NCI-H1105 treated with DMSO at 0.1 percent for 48 hours (cell line): ENCODE measurements around the gene ZBTB5.

ENCODE experiments used
- DNase-seq: peaks from one replicate; lab custom pipeline; 2025; lab: John Stamatoyannopoulos, UW

ZBTB5 gene

GRCh38 chr9:37424204-37424685 lies 41.0 kb downstream of the ZBTB5 start:
- no peak for DNase-seq

GRCh38 chr9:37423508-37423907 lies 41.7 kb downstream of the ZBTB5 start:
- DNase-seq, result no peak

GRCh38 chr9:37422289-37423104 lies 42.8 kb downstream of the ZBTB5 start, which contains the start of gene GRHPR:
TSS of gene GRHPR (plus strand) at chr9:37422696. CDS start at chr9:37422751, 55 bp downstream.
- DNase-seq, result peak; percentile 57

DNA sequence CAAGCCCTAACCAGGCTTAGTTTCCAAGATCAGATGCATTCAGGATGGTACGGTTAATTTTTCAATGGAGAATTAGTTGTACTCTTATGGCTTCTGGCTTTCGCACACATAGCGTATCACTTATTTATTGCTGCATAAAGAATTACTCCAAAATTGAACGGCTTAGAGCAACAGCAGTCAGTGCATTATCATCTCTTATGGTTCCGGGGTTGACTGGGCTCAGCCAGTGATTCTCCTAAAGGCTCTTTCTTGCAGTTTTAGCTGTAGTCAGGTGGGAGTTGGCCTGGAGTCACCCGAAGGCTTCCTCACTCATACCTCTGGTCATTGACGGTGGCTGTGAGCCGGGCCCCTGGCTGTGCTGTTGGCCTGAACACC lies 43.3 kb downstream of the ZBTB5 start:
- no peak for DNase-seq

- DNase-seq, result no peak
Measured at GRCh38 chr9:37420271-37421215, 44.7 kb downstream of the ZBTB5 start.

DNA sequence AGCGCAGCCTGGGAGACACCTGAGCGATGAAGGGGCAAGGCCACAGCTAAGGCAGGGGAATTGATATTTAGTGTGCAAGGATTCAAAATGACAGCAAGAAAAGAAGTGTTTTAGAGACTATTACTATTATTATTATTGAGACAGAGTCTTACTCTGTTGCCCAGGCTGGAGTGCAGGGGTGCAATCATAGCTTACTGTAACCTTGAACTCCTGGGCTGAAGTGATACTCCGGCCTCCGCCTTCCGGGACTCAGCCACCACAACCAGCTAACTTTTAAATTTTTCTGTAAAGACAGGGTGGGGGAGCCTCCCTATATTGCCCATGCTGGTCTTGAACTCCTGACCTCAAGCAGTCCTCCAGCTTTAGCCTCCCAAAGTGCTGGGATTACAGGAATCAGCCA lies 46.0 kb downstream of the ZBTB5 start:
- DNase-seq, result no peak

- DNase-seq, result no peak
Measured at GRCh38 chr9:37417857-37418618, 47.2 kb downstream of the ZBTB5 start.

- DNase-seq, result no peak
Measured at GRCh38 chr9:37417252-37417803, 47.9 kb downstream of the ZBTB5 start.

GRCh38 chr9:37415011-37415719 lies 50.1 kb downstream of the ZBTB5 start:
- peak; percentile 54 for DNase-seq

DNA sequence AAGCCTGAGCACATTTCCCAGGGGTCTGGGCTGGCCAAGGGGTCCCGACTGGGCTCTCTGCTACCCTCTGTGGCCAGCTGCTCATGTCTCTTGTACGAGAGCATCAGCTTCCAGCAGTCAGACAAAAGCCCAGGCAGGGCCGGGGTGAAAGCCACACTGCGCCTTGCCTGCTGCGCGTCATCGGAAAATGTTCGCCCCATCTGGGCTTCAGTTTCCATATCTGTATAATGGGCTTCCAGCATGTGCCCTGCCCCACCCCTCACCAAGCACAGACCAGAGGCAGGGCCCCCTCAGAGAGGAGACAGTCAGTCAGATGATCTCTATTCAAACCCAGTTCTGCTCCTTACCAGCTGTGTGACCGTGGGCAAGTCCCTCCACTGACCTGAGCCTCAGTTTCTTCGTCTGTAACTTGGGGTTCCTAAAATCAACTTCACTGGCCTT lies 50.7 kb downstream of the ZBTB5 start:
- DNase-seq, result no peak

DNA sequence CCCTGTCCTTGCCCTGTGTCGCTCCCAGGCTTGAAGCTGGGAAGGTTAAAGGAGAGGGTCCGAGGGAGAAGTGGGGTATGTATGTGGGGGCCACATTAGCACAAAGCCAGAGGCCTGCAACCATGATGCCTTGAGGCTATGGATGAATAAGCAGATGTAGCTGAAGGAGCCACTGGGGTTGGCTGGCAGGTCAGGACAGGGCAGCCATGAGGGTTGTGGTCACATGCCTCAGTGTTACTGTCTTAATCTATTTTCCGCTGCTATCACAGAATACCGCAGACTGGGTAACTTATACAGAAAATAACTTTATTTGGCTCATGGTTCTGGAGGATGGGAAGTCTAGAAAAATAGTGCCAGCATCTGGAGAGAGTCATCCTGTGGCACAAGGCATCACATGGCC lies 51.9 kb downstream of the ZBTB5 start:
- no peak for DNase-seq

DNA sequence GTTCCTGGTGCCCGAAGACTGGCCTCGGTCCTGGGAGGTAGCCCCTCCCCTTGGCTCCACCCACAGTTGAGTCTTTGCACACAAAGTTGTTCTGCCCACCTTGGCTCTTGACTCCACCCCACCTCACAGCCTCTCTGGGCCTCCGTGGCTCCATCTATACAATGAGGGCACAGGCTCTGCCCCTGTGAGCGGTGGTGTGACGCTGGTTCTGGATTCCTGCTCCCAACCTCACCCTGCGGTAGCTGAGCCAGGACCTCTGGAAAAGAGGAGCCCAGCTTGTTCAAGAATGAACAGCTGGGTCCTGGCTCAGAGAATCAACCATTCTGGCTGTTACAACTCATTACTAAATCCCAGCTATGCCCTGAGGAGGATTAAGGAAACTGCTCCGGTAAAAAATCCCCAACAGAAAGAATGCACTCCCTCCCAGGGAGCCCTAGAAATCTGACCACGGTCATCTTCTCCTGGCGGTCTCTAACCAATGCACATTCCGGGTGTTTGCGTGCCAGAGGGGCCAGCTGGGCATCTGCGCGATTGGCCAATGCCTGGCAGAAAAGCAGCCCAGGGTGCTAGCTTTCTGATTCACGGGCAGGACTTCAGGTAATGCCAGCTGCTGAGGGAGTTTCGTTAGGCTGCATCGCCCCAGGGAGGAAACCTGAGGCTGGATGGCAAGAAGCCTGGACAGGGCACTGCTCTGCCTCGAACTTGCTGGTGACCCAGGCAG lies 52.7 kb downstream of the ZBTB5 start:
- no peak for DNase-seq

DNA sequence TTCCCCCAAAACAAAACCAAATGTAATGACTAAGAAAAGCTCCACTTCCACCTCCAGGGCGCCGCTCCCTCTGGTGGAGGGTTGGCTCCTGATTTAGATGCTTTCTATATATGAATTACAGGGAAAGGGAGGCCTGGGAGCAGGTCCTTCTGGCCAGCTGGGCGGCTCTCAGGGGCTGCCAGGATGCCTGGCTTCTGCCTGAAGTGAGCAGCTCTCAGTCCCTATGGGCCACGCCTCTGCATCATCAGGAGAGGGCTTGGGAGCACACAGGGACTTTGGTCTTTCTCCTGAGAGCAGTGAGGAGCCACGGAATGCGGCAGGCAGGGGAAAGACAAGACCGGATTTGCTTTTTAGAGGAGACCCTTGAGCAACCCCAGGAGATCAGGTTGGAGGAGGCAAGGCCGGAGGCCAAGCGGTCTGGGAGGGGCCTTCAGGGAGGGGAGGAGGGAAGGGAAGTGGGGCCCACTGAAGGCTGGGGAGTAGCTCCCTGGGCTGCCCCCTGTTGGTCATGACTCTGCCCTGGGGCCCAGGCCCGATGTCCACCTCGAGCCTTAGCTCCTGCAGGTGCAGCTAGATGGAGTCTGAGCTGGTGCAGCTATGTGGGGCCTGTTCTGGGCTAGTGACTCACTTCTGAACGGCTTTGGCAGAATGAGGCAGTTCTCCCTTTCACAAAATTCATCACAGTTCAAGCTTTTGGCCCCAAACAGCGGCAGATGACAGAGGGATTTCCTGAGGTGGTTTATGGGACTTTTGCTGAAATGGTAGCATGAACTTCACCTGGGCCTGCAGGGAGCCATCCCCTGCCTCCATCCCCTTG lies 54.1 kb downstream of the ZBTB5 start:
- DNase-seq, result no peak

DNA sequence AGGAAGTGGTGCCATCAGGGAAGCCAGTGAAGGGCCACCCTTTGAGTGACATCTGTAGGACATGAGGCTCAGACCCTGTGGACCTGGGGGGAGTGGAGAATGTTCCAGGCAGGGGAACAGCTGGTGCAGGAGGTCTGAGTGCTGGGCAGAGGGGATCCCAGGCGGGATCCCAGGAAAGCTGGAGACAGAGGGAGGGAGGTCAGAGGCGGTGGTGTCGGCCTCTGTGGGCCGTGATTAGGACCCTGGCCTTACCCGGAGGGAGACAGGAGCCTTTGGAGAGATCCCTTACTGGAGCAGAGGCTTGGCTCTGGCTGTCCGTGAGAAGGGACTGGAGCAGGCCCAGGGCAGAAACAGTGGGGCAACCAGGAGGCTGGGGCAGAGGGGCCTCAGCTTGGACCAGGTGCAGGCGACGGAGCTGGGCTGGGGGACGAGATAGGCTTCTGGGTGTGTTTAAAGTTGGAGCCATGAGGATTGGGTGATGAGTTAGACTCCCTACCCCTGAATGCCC lies 54.8 kb downstream of the ZBTB5 start:
- no peak for DNase-seq

GRCh38 chr9:37408933-37409710 lies 56.1 kb downstream of the ZBTB5 start:
- no peak for DNase-seq

DNA sequence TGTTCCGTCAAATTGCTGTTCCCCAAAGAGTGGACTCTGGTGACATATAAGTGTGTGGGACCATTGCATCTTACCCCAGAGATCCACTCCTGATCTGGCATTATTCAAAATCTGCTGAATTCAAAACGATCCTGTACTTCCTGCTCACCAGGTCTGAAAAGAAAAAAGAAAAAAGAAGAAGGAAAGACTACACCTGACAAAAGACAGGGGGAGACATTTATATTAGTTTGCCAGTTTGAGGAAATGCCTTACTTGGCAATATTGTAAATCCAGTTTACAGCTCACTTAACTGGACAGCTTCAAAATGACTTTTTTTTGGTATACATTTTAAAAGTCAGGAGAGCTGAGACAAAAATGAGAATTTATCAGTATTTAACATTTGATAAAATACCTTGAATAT lies 57.8 kb downstream of the ZBTB5 start:
- DNase-seq, result no peak

DNA sequence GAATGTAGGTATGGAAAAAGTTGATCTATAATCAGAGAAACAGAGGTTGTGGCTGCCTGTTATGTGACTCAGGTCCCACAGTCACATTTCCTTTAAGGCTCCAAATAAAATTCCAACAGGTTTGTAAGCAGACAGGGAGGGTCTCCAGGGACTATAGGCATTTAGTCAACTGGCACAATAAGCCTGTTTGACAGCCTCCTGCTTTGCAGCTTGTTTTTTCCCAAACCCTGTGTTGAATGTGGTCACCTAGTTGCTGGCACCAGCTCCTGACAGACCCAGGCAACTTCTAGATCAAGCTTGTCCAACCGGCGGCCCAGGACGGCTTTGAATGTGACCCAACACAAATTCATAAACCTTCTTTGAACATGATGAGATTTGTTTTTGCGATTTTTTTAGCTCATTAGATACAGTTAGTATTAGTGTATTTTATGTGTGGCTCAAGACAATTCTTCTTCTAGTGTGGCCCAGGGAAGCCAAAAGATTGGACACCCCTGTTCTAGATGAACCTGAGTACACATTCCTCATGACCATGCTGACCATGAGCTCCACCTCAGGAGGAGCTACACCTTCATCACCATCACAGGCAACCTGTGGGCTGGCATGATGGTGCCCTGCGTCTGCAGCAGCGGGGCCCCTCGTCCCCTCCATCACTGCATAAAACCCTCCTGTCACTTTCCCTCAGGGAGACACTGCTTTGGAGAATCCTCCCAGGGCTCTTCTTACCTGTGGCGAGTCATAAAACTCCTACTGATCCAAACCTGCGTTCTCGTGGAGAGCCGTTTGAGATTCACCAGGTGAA lies 58.4 kb downstream of the ZBTB5 start:
- DNase-seq, result no peak
